ENCODE results near the gene GMPS.
"Not testable (repeated sequence)": the region's sequence is repeated elsewhere in the genome, so short reads cannot be mapped to it uniquely, and the experiment has no call there.

GMPS gene

DNA sequence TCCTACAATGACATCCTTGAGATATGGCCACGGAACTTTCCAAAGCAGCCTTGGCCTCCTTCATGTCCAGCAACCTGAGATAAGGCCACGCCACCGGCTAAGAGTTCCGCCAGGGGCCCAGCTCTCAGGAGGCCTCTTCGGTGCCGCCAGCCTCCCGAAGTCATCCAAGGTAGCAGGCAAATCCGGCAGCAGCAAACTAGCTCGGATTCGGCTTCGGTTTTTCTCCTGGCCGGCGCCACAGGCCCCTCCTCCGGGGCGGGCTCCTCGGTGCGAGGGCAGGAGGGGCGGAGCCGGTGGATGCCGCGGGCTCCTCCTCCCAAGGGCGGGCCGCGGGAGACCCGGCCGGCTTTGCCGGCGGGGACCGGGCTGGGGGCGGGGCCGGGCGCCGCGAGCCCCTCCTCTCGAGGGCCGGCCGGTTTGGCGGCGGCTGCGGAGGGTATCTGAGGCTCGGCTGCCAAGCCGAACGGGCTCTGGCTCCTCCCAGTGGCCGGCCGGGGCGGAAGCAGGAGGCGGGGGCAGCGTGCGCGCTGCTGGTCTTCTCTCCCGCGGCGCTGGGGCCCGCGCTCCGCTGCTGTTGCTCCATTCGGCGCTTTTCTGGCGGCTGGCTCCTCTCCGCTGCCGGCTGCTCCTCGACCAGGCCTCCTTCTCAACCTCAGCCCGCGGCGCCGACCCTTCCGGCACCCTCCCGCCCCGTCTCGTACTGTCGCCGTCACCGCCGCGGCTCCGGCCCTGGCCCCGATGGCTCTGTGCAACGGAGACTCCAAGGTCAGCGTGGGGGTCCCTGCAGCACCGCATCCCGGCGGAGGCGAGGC lies at the start of gene GMPS:
TSS of gene GMPS (plus strand) at position 518 of the 812 bp plus-strand sequence. CDS start at position 739, 221 bp downstream.
- no peaks in the 10 kb centered on the region for H3K9me3 ChIP-seq (ENCODE audit: control insufficient read depth, insufficient read depth, low read length)
- DNase-seq (ENCODE audit: low read depth, low spot score) = peak; percentile 71
- peak within 1 kb of the TSS; percentile 84 for H3K4me3 ChIP-seq (ENCODE audit: low read length)
- H3K36me3 ChIP-seq (ENCODE audit: control insufficient read depth, insufficient read depth, low read length) = no peaks in the 10 kb centered on the region
- WGBS (ENCODE audit: insufficient coverage, insufficient read length) = no CpG with 5 or more reads among the region's 83 CpGs
- H3K27me3 ChIP-seq (ENCODE audit: control insufficient read depth, insufficient read depth, low read length) = no peaks in the 10 kb centered on the region
- H3K4me1 ChIP-seq (ENCODE audit: control insufficient read depth, insufficient read depth, low read length) = peaks cover 1% of the 10 kb centered on the region; the same call in 1 of the 2 replicates
- H3K27ac ChIP-seq (ENCODE audit: low read length) = no peak within 1 kb of the TSS

- H3K36me3 ChIP-seq (ENCODE audit: control insufficient read depth, insufficient read depth, low read length); DNase-seq (ENCODE audit: low read depth, low spot score); H3K27ac ChIP-seq (ENCODE audit: low read length); H3K27me3 ChIP-seq (ENCODE audit: control insufficient read depth, insufficient read depth, low read length); H3K4me1 ChIP-seq (ENCODE audit: control insufficient read depth, insufficient read depth, low read length); H3K4me3 ChIP-seq (ENCODE audit: low read length); H3K9me3 ChIP-seq (ENCODE audit: control insufficient read depth, insufficient read depth, low read length): not testable (repeated sequence)
- WGBS (ENCODE audit: insufficient coverage, insufficient read length) = no CpG with 5 or more reads among the region's 13 CpGs
These were observed 41.9 kb upstream of the GMPS start for GRCh38 chr3:155828490-155829098.

- no peaks in the 10 kb centered on the region for H3K4me1 ChIP-seq (ENCODE audit: control insufficient read depth, insufficient read depth, low read length)
- DNase-seq (ENCODE audit: low read depth, low spot score) = no peak
- H3K36me3 ChIP-seq (ENCODE audit: control insufficient read depth, insufficient read depth, low read length) = no peaks in the 10 kb centered on the region
- H3K4me3 ChIP-seq (ENCODE audit: low read length) = no peak overlapping the region
- no peaks in the 10 kb centered on the region for H3K9me3 ChIP-seq (ENCODE audit: control insufficient read depth, insufficient read depth, low read length)
- H3K27ac ChIP-seq (ENCODE audit: low read length) = no peak overlapping the region
- WGBS (ENCODE audit: insufficient coverage, insufficient read length) = no CpG with 5 or more reads among the region's 9 CpGs
- H3K27me3 ChIP-seq (ENCODE audit: control insufficient read depth, insufficient read depth, low read length) = no peaks in the 10 kb centered on the region
These were observed 34.9 kb upstream of the GMPS start for GRCh38 chr3:155835341-155836071.

- H3K4me3 ChIP-seq (ENCODE audit: low read length) = no peak overlapping the region
- no peak for DNase-seq (ENCODE audit: low read depth, low spot score)
- H3K36me3 ChIP-seq (ENCODE audit: control insufficient read depth, insufficient read depth, low read length) = no peaks in the 10 kb centered on the region
- no peaks in the 10 kb centered on the region for H3K9me3 ChIP-seq (ENCODE audit: control insufficient read depth, insufficient read depth, low read length)
- no peaks in the 10 kb centered on the region for H3K27me3 ChIP-seq (ENCODE audit: control insufficient read depth, insufficient read depth, low read length)
- WGBS (ENCODE audit: insufficient coverage, insufficient read length) = no CpG with 5 or more reads among the region's 1 CpG
- no peak overlapping the region for H3K27ac ChIP-seq (ENCODE audit: low read length)
- H3K4me1 ChIP-seq (ENCODE audit: control insufficient read depth, insufficient read depth, low read length) = no peaks in the 10 kb centered on the region
These were observed 26.9 kb upstream of the GMPS start for GRCh38 chr3:155843569-155843968.

DNA sequence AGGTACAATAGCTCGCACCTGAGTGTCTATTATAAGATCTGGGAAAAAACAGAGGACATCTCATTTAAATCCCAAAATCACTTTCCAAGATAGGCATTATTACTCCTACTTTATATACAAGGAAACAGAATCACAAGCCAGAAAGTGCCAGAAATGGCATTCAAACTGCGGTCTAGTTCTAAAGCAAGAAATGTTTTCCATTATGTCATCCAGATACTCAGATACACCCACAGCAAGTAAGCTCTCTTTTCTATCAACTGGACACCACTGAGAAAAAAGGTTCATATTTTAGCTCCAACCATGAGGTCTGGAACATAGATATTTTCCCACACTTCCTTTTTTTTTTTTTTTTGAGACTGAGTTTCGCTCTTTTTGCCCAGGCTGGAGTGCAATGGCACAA lies 24.3 kb upstream of the GMPS start:
- Histone ChIP-seq H3K27me3 (ENCODE audit: control insufficient read depth, insufficient read depth, low read length) (no peaks in the 10 kb centered on the region), H3K9me3 (ENCODE audit: control insufficient read depth, insufficient read depth, low read length) (no peaks in the 10 kb centered on the region), H3K4me3 (ENCODE audit: low read length) (no peak overlapping the region), H3K36me3 (ENCODE audit: control insufficient read depth, insufficient read depth, low read length) (no peaks in the 10 kb centered on the region), H3K27ac (ENCODE audit: low read length) (no peak overlapping the region), H3K4me1 (ENCODE audit: control insufficient read depth, insufficient read depth, low read length) (no peaks in the 10 kb centered on the region)
- DNase-seq (ENCODE audit: low read depth, low spot score) = no peak
- no CpG with 5 or more reads among the region's 3 CpGs for WGBS (ENCODE audit: insufficient coverage, insufficient read length)

GRCh38 chr3:155847993-155848392 lies 22.5 kb upstream of the GMPS start:
- no peak for DNase-seq (ENCODE audit: low read depth, low spot score)
- no peaks in the 10 kb centered on the region for H3K9me3 ChIP-seq (ENCODE audit: control insufficient read depth, insufficient read depth, low read length)

DNA sequence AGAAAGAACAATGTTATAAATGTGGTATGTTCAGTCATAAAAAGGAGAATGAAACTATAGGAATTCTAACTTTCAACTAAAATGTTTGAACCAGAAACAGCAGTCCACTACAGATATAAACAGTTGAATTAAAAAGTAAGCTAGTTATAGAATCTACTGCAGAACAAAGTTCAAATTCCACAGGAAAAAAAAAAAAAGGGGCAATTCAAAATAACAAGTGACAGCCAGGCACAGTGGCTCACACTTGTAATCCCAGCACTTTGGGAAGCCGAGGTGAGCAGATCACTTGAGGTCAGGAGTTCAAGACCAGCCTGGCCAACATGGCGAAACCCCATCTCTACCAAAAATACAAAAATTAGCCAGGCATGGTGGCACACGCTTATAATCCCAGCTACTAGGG lies 21.0 kb upstream of the GMPS start:
- DNase-seq (ENCODE audit: low read depth, low spot score); H3K4me1 ChIP-seq (ENCODE audit: control insufficient read depth, insufficient read depth, low read length); H3K4me3 ChIP-seq (ENCODE audit: low read length); H3K27me3 ChIP-seq (ENCODE audit: control insufficient read depth, insufficient read depth, low read length); H3K36me3 ChIP-seq (ENCODE audit: control insufficient read depth, insufficient read depth, low read length); H3K27ac ChIP-seq (ENCODE audit: low read length); H3K9me3 ChIP-seq (ENCODE audit: control insufficient read depth, insufficient read depth, low read length): not testable (repeated sequence)
- no CpG with 5 or more reads among the region's 3 CpGs for WGBS (ENCODE audit: insufficient coverage, insufficient read length)

More at GRCh38 chr3:155847993-155848392, 22.5 kb upstream of the GMPS start:
- Histone ChIP-seq H3K36me3 (ENCODE audit: control insufficient read depth, insufficient read depth, low read length) (no peaks in the 10 kb centered on the region), H3K4me3 (ENCODE audit: low read length) (no peak overlapping the region), H3K27me3 (ENCODE audit: control insufficient read depth, insufficient read depth, low read length) (no peaks in the 10 kb centered on the region), H3K4me1 (ENCODE audit: control insufficient read depth, insufficient read depth, low read length) (no peaks in the 10 kb centered on the region), H3K27ac (ENCODE audit: low read length) (no peak overlapping the region)
- no CpG with 5 or more reads among the region's 3 CpGs for whole genome bisulfite sequencing (ENCODE audit: insufficient coverage, insufficient read length)

GRCh38 chr3:155852341-155852740 lies 18.1 kb upstream of the GMPS start:
- no peak overlapping the region; the same call in 1 of the 2 replicates for H3K4me3 ChIP-seq (ENCODE audit: low read length)
- no peaks in the 10 kb centered on the region for H3K9me3 ChIP-seq (ENCODE audit: control insufficient read depth, insufficient read depth, low read length)
- H3K27ac ChIP-seq (ENCODE audit: low read length) = no peak overlapping the region
- H3K36me3 ChIP-seq (ENCODE audit: control insufficient read depth, insufficient read depth, low read length) = no peaks in the 10 kb centered on the region
- WGBS (ENCODE audit: insufficient coverage, insufficient read length) = no CpG with 5 or more reads among the region's 2 CpGs
- H3K4me1 ChIP-seq (ENCODE audit: control insufficient read depth, insufficient read depth, low read length) = no peaks in the 10 kb centered on the region
- H3K27me3 ChIP-seq (ENCODE audit: control insufficient read depth, insufficient read depth, low read length) = no peaks in the 10 kb centered on the region
- no peak for DNase-seq (ENCODE audit: low read depth, low spot score)

GRCh38 chr3:155853214-155854140 lies 17.0 kb upstream of the GMPS start:
- Histone ChIP-seq H3K4me3 (ENCODE audit: low read length) (peak overlapping the region; percentile 79), H3K36me3 (ENCODE audit: control insufficient read depth, insufficient read depth, low read length) (no peaks in the 10 kb centered on the region), H3K27me3 (ENCODE audit: control insufficient read depth, insufficient read depth, low read length) (no peaks in the 10 kb centered on the region), H3K4me1 (ENCODE audit: control insufficient read depth, insufficient read depth, low read length) (no peaks in the 10 kb centered on the region), H3K9me3 (ENCODE audit: control insufficient read depth, insufficient read depth, low read length) (no peaks in the 10 kb centered on the region), H3K27ac (ENCODE audit: low read length) (no peak overlapping the region)
- no CpG with 5 or more reads among the region's 45 CpGs for WGBS (ENCODE audit: insufficient coverage, insufficient read length)
- DNase-seq (ENCODE audit: low read depth, low spot score) = no peak
